Testis (tissue), 2 donors: ENCODE results near the gene CTNNA1.

Experiments
- CTCF ChIP-seq, 3 experiments: fragments of 450-650 bp in 2 of 3; fragments of 200-600 bp in 1 of 3; sonication (generic) in 1 of 3; IDR thresholded peaks; one replicate each; pipeline ENCODE4 v1.5.1; 2016 to 2019; ENCODE audit warnings: antibody characterized with exemption in 3 of 3, mild to moderate bottlenecking in 2 of 3, moderate library complexity in 1 of 3
- POLR2A ChIP-seq: fragments of 450-650 bp; IDR thresholded peaks from one replicate; pipeline ENCODE4 v1.6.1; 2017; ENCODE audit warnings: antibody characterized with exemption, mild to moderate bottlenecking, moderate library complexity

DNA sequence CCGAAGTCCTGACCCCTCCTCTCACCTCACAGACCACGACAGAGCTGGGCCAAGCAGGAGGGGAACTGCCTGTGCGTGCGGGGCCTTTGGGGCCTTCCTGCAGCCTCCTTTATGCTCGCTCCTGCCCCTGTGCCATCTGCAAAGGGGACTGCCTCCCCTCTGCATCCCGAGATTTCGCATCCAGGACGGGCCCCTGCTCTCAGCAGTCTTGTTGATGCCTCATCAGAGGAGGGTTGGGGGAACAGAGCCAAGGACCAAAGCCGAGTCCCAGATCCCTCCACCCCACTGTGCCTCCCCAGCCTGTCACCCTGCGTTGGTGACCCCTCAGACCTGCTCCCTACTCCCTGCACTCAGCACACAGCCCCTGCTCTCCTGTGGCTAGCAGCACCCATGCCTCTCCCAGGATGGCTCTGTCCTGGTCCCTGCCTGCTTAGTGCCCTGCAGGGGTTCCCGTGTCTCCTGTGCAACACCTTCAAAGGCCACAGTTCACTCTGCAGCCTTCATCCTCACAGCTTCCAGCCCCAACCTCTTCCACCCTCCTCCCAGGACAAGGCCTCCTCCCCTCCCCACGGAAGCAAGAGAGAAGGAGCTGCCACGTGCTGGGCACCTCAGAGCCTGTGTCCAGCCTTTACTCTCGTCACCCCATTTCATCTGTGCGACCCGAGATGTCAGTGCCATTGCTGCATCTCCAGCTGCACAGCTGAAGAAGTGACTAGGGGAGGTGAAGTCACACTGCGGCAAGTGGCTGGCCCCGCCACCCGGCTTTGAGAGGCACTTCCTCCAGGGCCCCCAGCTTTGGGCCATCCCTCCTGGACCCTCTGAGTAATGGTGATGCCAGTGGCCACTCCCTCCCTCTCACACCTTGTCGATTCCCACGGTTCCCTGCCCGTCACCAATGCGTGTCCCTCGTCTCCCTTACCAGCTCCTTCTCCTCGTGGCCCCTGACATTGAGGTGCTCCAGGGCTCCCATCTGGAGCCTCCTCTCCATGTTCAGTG is 184.5 kb downstream of the CTNNA1 start:
- TF ChIP-seq CTCF (IDR thresholded peaks at IDR 0.05) = no peak
- no peak for TF ChIP-seq POLR2A
